Natural killer cell (primary cell): ENCODE data around the gene TP53BP2. TPM values are rescaled to one million over a fixed set of nuclear protein-coding genes. Genes with fewer than 3 reads are reported as not detected.

ENCODE experiments used
- ATAC-seq, 3 donors: fragments of 150-1000 bp in 2 of 3; fragments of 200-7000 bp in 1 of 3; cut with Tn5 transposase; 1 replicate in 1 of 3; 2 replicates in 2 of 3; pipeline ENCODE4 v1.10.0; 2021; ENCODE audit warnings: mild to moderate bottlenecking in 2 of 3, moderate library complexity in 2 of 3
- DNase-seq, 2 donors: peaks; one replicate each; pipeline versions ENCODE4 v3.0.0 to v3.0.0-alpha.2; 2013 to 2021; ENCODE audit warnings: mixed read lengths in 1 of 2
- H3K27ac ChIP-seq: one replicate; pipeline ENCODE4 v1.5.1; 2013; ENCODE audit warnings: mild to moderate bottlenecking, low read length
- H3K27me3 ChIP-seq: one replicate; pipeline ENCODE4 v1.6.1; 2013; ENCODE audit warnings: low read length; ENCODE audit not compliant: control insufficient read depth, insufficient read depth
- H3K36me3 ChIP-seq: one replicate; pipeline ENCODE4 v1.6.1; 2013; ENCODE audit warnings: low read length; ENCODE audit not compliant: control insufficient read depth, insufficient read depth
- H3K4me1 ChIP-seq: one replicate; pipeline ENCODE4 v1.6.1; 2013; ENCODE audit warnings: low read length; ENCODE audit not compliant: control insufficient read depth, insufficient read depth
- H3K4me3 ChIP-seq: one replicate; pipeline ENCODE4 v1.5.1; 2013; ENCODE audit warnings: low read length
- H3K9me3 ChIP-seq: one replicate; pipeline ENCODE4 v1.6.1; 2013; ENCODE audit warnings: low read length; ENCODE audit not compliant: control insufficient read depth, insufficient read depth
- H3K27ac Mint-ChIP-seq, 2 donors: one replicate each; pipeline ENCODE4 v1.8.0; 2022; ENCODE audit warnings: mild to moderate bottlenecking in 2 of 2, mixed read lengths in 2 of 2, moderate library complexity in 1 of 2
- H3K27me3 Mint-ChIP-seq, 2 donors: one replicate each; pipeline ENCODE4 v1.8.0; 2022; ENCODE audit warnings: low read depth in 2 of 2, mixed read lengths in 2 of 2
- H3K36me3 Mint-ChIP-seq: one replicate; pipeline ENCODE4 v1.8.0; 2022; ENCODE audit warnings: mixed read lengths
- H3K4me1 Mint-ChIP-seq, 2 donors: one replicate each; pipeline ENCODE4 v1.8.0; 2022; ENCODE audit warnings: mixed read lengths in 2 of 2
- H3K4me3 Mint-ChIP-seq: one replicate; pipeline ENCODE4 v1.8.0; 2022; ENCODE audit warnings: mild to moderate bottlenecking, moderate library complexity, mixed read lengths
- H3K9me3 Mint-ChIP-seq, 2 donors: one replicate each; pipeline ENCODE4 v1.8.0; 2022; ENCODE audit warnings: mixed read lengths in 2 of 2
- WGBS: methylation state at CpG from one replicate; pipeline ENCODE4 v1.1.7; 2013; ENCODE audit warnings: missing lambda C conversion rate; ENCODE audit not compliant: insufficient coverage; 5-methylcytosine and 5-hydroxymethylcytosine counted together
- intact Hi-C: fragments of 100-400 bp; cut with micrococcal nuclease; formaldehyde crosslinking; loops from one replicate; pipeline ENCODE4 v1.14.2; 2022
- total RNA-seq, 4 donors: library from RNA; stranded (reverse); fragments of 120-200 nt in 1 of 4; gene quantifications; one replicate each; pipeline versions ENCODE4 v1.2.3 to v1.2.4, GENCODE V29; 2013 to 2022
- TF ChIP-seq, protein P1 (sequence below): fragments of 200-600 bp; IDR thresholded peaks from one replicate; pipeline ENCODE4 v1.8.0; 2022; ENCODE audit warnings: antibody characterized with exemption

TP53BP2 gene
- total RNA-seq, 3 donors from 2014 or later (not counting 1 experiment from before 2014, with no cell fraction given): 69.7 to 93.7 (median 78.8) TPM

DNA sequence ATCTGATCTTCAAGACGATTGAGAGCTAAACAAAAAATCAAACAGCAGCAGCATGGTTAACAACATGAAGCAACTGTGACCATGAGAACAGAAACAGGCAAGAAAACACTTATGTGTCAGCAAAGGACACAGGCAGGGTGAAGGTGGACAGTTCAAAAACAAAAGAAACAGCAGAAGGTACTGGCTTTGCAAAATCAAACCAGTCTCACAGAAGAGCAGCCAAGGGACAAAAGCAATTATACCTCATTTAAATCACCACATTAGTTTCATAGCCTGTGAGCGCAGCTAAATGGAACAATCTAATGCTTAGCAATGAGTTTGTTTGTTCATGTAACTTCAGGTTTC, 74.3 kb downstream of the TP53BP2 start:
- Mint-ChIP-seq H3K36me3 (peaks cover 28% of the 10 kb centered on the region), H3K9me3 (no peaks in the 10 kb centered on the region), H3K27me3 (no peaks in the 10 kb centered on the region), H3K27ac (peak overlapping the region; percentile 4 to 30), H3K4me1 (peaks cover 6 to 16% of the 10 kb centered on the region in 2 donors), H3K4me3 (no peak overlapping the region)
- DNase-seq: no peak
- Histone ChIP-seq H3K27me3 (no peaks in the 10 kb centered on the region), H3K4me1 (peaks cover 6% of the 10 kb centered on the region), H3K4me3 (no peak overlapping the region), H3K9me3 (no peaks in the 10 kb centered on the region), H3K36me3 (peaks cover 66% of the 10 kb centered on the region), H3K27ac (no peak overlapping the region)
- TF ChIP-seq, protein P1, sequence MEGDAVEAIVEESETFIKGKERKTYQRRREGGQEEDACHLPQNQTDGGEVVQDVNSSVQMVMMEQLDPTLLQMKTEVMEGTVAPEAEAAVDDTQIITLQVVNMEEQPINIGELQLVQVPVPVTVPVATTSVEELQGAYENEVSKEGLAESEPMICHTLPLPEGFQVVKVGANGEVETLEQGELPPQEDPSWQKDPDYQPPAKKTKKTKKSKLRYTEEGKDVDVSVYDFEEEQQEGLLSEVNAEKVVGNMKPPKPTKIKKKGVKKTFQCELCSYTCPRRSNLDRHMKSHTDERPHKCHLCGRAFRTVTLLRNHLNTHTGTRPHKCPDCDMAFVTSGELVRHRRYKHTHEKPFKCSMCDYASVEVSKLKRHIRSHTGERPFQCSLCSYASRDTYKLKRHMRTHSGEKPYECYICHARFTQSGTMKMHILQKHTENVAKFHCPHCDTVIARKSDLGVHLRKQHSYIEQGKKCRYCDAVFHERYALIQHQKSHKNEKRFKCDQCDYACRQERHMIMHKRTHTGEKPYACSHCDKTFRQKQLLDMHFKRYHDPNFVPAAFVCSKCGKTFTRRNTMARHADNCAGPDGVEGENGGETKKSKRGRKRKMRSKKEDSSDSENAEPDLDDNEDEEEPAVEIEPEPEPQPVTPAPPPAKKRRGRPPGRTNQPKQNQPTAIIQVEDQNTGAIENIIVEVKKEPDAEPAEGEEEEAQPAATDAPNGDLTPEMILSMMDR: no peak
- intact Hi-C loops: no loop called here
- no peak for ATAC-seq
- WGBS: 82% methylated on average over 2 of the region's 2 CpGs

DNA sequence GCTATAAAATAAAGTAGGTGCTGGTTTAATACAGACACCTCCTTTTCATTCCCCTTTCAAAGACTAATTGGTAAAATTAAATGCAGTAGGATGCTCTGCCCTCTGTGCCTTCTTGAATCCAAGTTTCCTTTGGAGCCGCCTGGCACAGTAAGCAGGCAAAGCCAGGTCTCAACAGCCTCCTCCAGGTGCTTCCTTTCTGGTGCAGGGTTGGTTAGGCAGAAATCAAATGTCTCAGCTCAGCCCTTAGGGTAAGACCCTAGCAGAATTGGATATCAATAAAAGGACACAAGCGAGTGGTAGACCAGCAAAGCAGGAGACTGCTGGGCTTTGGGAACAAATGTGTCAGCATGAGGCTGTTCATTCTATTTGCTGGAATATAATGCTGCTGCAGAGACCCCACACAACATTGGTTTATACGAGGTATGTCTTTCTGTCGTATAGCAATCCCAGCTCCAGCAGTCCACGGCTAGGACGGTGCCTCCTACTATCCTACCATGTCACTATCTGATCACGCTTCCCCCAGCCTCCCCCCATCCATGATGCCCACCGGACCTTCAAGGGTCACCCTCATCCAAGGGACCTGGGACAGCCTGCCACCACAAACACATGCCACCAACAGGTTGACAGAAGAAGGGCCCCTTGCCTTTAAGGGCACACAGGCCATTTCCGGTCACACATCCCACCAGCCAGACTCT, 75.0 kb downstream of the TP53BP2 start:
- no peak overlapping the region for H3K4me3 Mint-ChIP-seq
- DNase-seq: no peak
- H3K27me3 ChIP-seq: no peaks in the 10 kb centered on the region
- intact Hi-C loops: no loop called here
- TF ChIP-seq, protein P1: no peak
- no peaks in the 10 kb centered on the region for H3K9me3 ChIP-seq
- H3K27me3 Mint-ChIP-seq: no peaks in the 10 kb centered on the region
- peak overlapping the region; percentile 4 to 30 for H3K27ac Mint-ChIP-seq
- no peak for ATAC-seq
- peaks cover under 1% of the 10 kb centered on the region for H3K4me1 ChIP-seq
- peaks cover 28% of the 10 kb centered on the region for H3K36me3 Mint-ChIP-seq
- no peaks in the 10 kb centered on the region for H3K9me3 Mint-ChIP-seq
- peaks cover 0 to 9% of the 10 kb centered on the region in 2 donors for H3K4me1 Mint-ChIP-seq
- H3K27ac ChIP-seq: no peak overlapping the region
- peaks cover 66% of the 10 kb centered on the region for H3K36me3 ChIP-seq
- 94% methylated on average over 9 of the region's 9 CpGs for WGBS
- no peak overlapping the region for H3K4me3 ChIP-seq

DNA sequence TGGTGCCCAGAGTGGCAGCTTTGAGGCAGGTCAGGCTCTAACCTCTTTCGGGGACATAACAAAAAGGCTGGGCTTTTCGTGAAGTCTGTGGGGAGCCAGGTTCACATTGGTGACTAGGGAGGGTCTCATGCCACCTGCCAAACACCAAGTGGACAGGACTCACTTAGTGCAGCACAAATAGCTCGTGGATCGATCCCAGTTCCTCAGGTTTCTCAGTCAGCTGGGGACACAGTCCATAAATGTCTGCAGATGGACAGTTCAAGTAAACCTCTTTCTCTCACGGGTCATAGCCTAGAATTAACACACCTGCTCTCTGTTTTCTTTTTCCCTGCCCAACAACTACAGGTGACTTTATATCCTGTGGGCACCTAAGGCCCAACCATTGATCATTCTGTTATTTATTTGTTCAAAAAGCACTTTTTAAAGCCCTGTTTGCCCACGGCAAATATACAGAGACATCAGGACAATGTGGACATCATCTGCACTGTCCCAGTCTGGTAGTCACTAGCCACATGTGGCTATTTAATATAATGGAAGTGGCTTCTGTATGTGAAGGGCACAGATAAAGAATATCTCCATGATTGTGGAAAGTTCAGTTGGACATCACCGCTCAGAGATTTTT, 79.9 kb downstream of the TP53BP2 start:
- Mint-ChIP-seq H3K27ac (peak overlapping the region in 1 of 2 donors; percentile 40), H3K27me3 (no peaks in the 10 kb centered on the region), H3K4me3 (no peak overlapping the region), H3K36me3 (peaks cover 18% of the 10 kb centered on the region), H3K4me1 (peaks cover 0 to 6% of the 10 kb centered on the region in 2 donors), H3K9me3 (no peaks in the 10 kb centered on the region)
- TF ChIP-seq, protein P1: no peak
- Histone ChIP-seq H3K27me3 (no peaks in the 10 kb centered on the region), H3K4me3 (no peak overlapping the region), H3K27ac (no peak overlapping the region), H3K9me3 (no peaks in the 10 kb centered on the region), H3K4me1 (no peaks in the 10 kb centered on the region), H3K36me3 (peaks cover 64% of the 10 kb centered on the region)
- 88% methylated on average over 7 of the region's 7 CpGs for WGBS
- intact Hi-C loops: no loop called here
- DNase-seq (no peak), ATAC-seq (peak in 1 of 3 donors; percentile 25)
